IMR-90 (cell line): ENCODE measurements around the gene SCYL3. TPM values are rescaled to one million over a fixed set of nuclear protein-coding genes. Genes with fewer than 3 reads are reported as not detected.
A peak's percentile ranks its signal among the peaks of the same experiment; 100 is the strongest.

ENCODE experiments used
- ATAC-seq: fragments of 200-7000 bp; cut with Tn5 transposase; 2 replicates; pipeline ENCODE4 v1.9.1; 2020; ENCODE audit warnings: low read depth, mild to moderate bottlenecking, moderate library complexity
- BruUV-seq: library from RNA; stranded (reverse); fragments of 400-500 nt; replicated peaks from 2 replicates; lab custom pipeline; 2021; lab: Mats Ljungman, UMichigan
- CTCF ChIA-PET: fragments of 300-600 bp; formaldehyde crosslinking; extraction: SDS; loops from one replicate; lab custom pipeline; 2021; ENCODE audit warnings: antibody characterized with exemption; lab: Yijun Ruan, JAX
- POLR2A ChIA-PET: fragments of 300-600 bp; sonication (Branson Sonifier 250); formaldehyde crosslinking; loops from one replicate; lab custom pipeline; 2022; ENCODE audit warnings: antibody characterized with exemption; ENCODE audit not compliant: unreplicated experiment; lab: Charles Lee
- DNase-seq: peaks from one replicate; pipeline ENCODE4 v3.0.0; 2013
- H2AFZ ChIP-seq: replicated peaks from 2 replicates; pipeline ENCODE3; 2013; ENCODE audit warnings: low read length, mild to moderate bottlenecking; ENCODE audit not compliant: poor library complexity
- H2AK5ac ChIP-seq: 2 replicates; pipeline ENCODE4 v1.6.1; 2013; ENCODE audit warnings: low read depth, low read length, inconsistent platforms
- H2AK9ac ChIP-seq: replicated peaks from 2 replicates; pipeline ENCODE3; 2013; ENCODE audit warnings: mild to moderate bottlenecking, low read depth, low read length, moderate library complexity; ENCODE audit not compliant: poor library complexity
- H2BK120ac ChIP-seq: 2 replicates; pipeline ENCODE4 v1.6.1; 2013; ENCODE audit warnings: low read depth, low read length, inconsistent platforms
- H2BK15ac ChIP-seq: 3 replicates; pipeline ENCODE4 v1.6.1; 2013; ENCODE audit warnings: low read depth, low read length, inconsistent platforms
- H2BK20ac ChIP-seq: 2 replicates; pipeline ENCODE4 v1.6.1; 2013; ENCODE audit warnings: low read depth, mild to moderate bottlenecking, inconsistent platforms, low read length, moderate library complexity
- H2BK5ac ChIP-seq: 2 replicates; pipeline ENCODE4 v1.6.1; 2013; ENCODE audit warnings: mild to moderate bottlenecking, low read depth, low read length, inconsistent platforms; ENCODE audit not compliant: poor library complexity, severe bottlenecking
- H3K14ac ChIP-seq: replicated peaks from 2 replicates; pipeline ENCODE4 v1.6.1; 2013; ENCODE audit warnings: low read depth, low read length, inconsistent platforms
- H3K18ac ChIP-seq: 2 replicates; pipeline ENCODE4 v1.6.1; 2013; ENCODE audit warnings: low read depth, low read length, control low read depth
- H3K23ac ChIP-seq: 2 replicates; pipeline ENCODE4 v1.6.1; 2013; ENCODE audit warnings: low read depth, low read length, inconsistent platforms
- H3K27ac ChIP-seq: 2 replicates; pipeline ENCODE4 v1.5.1; 2013; ENCODE audit warnings: mild to moderate bottlenecking, control low read depth, low read length; ENCODE audit not compliant: insufficient read depth
- H3K27me3 ChIP-seq: 2 replicates; pipeline ENCODE4 v1.6.1; 2013; ENCODE audit warnings: low read length; ENCODE audit not compliant: control insufficient read depth, insufficient read depth
- H3K36me3 ChIP-seq: 2 replicates; pipeline ENCODE4 v1.6.1; 2013; ENCODE audit warnings: low read length, mixed read lengths; ENCODE audit not compliant: control insufficient read depth, insufficient read depth
- H3K4ac ChIP-seq: 2 replicates; pipeline ENCODE4 v1.6.1; 2013; ENCODE audit warnings: low read depth, low read length, inconsistent platforms
- H3K4me1 ChIP-seq: 2 replicates; pipeline ENCODE4 v1.6.1; 2013; ENCODE audit warnings: low read length, mixed read lengths; ENCODE audit not compliant: control insufficient read depth, insufficient read depth
- H3K4me2 ChIP-seq: 2 replicates; pipeline ENCODE4 v1.6.1; 2013; ENCODE audit warnings: low read depth, mild to moderate bottlenecking, control low read depth, low read length, moderate library complexity
- H3K4me3 ChIP-seq: 2 replicates; pipeline ENCODE4 v1.5.1; 2013; ENCODE audit warnings: low read depth, mild to moderate bottlenecking, control low read depth, low read length, moderate library complexity; ENCODE audit not compliant: insufficient read depth
- H3K56ac ChIP-seq: 2 replicates; pipeline ENCODE4 v1.6.1; 2013; ENCODE audit warnings: low read length, inconsistent platforms; ENCODE audit not compliant: insufficient read depth; ENCODE audit errors: extremely low read depth
- H3K79me1 ChIP-seq, 2 experiments: 2 replicates each; pipeline ENCODE4 v1.6.1; 2013; ENCODE audit warnings: low read length in 2 of 2, inconsistent platforms in 1 of 2, low read depth in 1 of 2
- H3K9ac ChIP-seq: 2 replicates; pipeline ENCODE4 v1.6.1; 2013; ENCODE audit warnings: low read depth, low read length, control low read depth
- H3K9me1 ChIP-seq: 2 replicates; pipeline ENCODE4 v1.6.1; 2013; ENCODE audit warnings: low read length, inconsistent platforms; ENCODE audit not compliant: insufficient read depth
- H3K9me3 ChIP-seq: 2 replicates; pipeline ENCODE4 v1.6.1; 2013; ENCODE audit warnings: low read length; ENCODE audit not compliant: control insufficient read depth, insufficient read depth
- H4K20me1 ChIP-seq: 2 replicates; pipeline ENCODE4 v1.6.1; 2013; ENCODE audit warnings: low read length, inconsistent platforms; ENCODE audit not compliant: insufficient read depth
- H4K5ac ChIP-seq: 2 replicates; pipeline ENCODE4 v1.6.1; 2013; ENCODE audit warnings: mild to moderate bottlenecking, low read depth, low read length, control low read depth
- H4K8ac ChIP-seq, 2 experiments: 2 replicates each; pipeline ENCODE4 v1.6.1; 2013; ENCODE audit warnings: low read depth in 2 of 2, low read length in 2 of 2, control low read depth in 1 of 2, inconsistent platforms in 1 of 2
- H4K91ac ChIP-seq: 2 replicates; pipeline ENCODE4 v1.6.1; 2013; ENCODE audit warnings: low read depth, low read length, inconsistent platforms; ENCODE audit not compliant: insufficient read depth
- CTCF ChIP-seq: conservative IDR thresholded peaks from 2 replicates; pipeline ENCODE4 v1.5.1; 2012; ENCODE audit warnings: mild to moderate bottlenecking, low read depth, low read length, improper control_type of control experiment
- NFE2L2 ChIP-seq: fragments of 150-350 bp; IDR thresholded peaks from 2 replicates; pipeline ENCODE4 v1.6.1; 2016; ENCODE audit warnings: low read depth, mild to moderate bottlenecking, low read length
- RAD21 ChIP-seq: IDR thresholded peaks from 2 replicates; pipeline ENCODE4 v1.6.1; 2012; ENCODE audit warnings: low read length, improper control_type of control experiment
- WGBS, 2 experiments: methylation state at CpG; one replicate each; pipeline versions ENCODE4 v1.1.5 to v1.1.7; 2013; ENCODE audit warnings: missing lambda C conversion rate in 2 of 2; ENCODE audit not compliant: insufficient read length in 1 of 2; ENCODE audit errors: extremely low coverage in 2 of 2; 5-methylcytosine and 5-hydroxymethylcytosine counted together
- dilution Hi-C: fragments of 300-500 bp; cut with HindIII; formaldehyde crosslinking; loops from one replicate; pipeline ENCODE4 v1.14.3; 2018; ENCODE audit warnings: low sequenced_read_pairs; ENCODE audit not compliant: unreplicated experiment
- in situ Hi-C: fragments of 300-500 bp; cut with MboI; formaldehyde crosslinking; loops from 3 replicates; pipeline ENCODE4 v1.14.3; 2019; ENCODE audit warnings: low sequenced_read_pairs, inconsistent platforms, mixed read lengths
- intact Hi-C: fragments of 100-400 bp; cut with micrococcal nuclease; formaldehyde crosslinking; loops from 2 replicates; pipeline ENCODE4 v1.10.0; 2022
- polyA plus RNA-seq, 3 experiments: library from polyadenylated mRNA; depleted of rRNA; stranded (reverse); fragments of >200 nt; gene quantifications; 2 replicates each; pipeline ENCODE4 v1.2.3, GENCODE V29; 2012; ENCODE audit warnings: low replicate concordance in 1 of 3
- total RNA-seq: library from RNA; depleted of rRNA; stranded (reverse); fragments of >200 nt; gene quantifications from 2 replicates; pipeline ENCODE4 v1.2.3, GENCODE V29; 2012

The SCYL3 gene
- total and polyA plus RNA-seq, 2 of the 4 experiments (the other 2 are of a cell fraction) = 3.9 to 8.4 TPM

GRCh38 chr1:169833179-169833901, 60.4 kb downstream of the SCYL3 start:
- H2BK15ac ChIP-seq = no peak overlapping the region
- H3K4me2 ChIP-seq = no peak overlapping the region
- CTCF ChIA-PET = interaction anchor here (0.7 to 1.3 kb wide), 2 partner anchors 24 to 141 kb away, joined by 3 to 6 read pairs; no protein-coding TSS in a partner anchor
- H2AFZ ChIP-seq = no peak overlapping the region
- no peak overlapping the region for H2BK20ac ChIP-seq
- no peak overlapping the region for H2AK5ac ChIP-seq
- no peak overlapping the region for H2AK9ac ChIP-seq
- no peak overlapping the region for H3K14ac ChIP-seq
- no peaks in the 10 kb centered on the region; the same call in none of the 2 replicates for H3K36me3 ChIP-seq
- peak; percentile 1 for DNase-seq
- no peak overlapping the region for H4K91ac ChIP-seq
- H4K20me1 ChIP-seq = no peaks in the 10 kb centered on the region
- no CpG with 5 or more reads among the region's 4 CpGs for WGBS, 2 experiments
- H3K9ac ChIP-seq = no peak overlapping the region
- no peak overlapping the region for H3K23ac ChIP-seq
- TF ChIP-seq NFE2L2 = no peak
- TF ChIP-seq CTCF = no peak
- TF ChIP-seq RAD21 = no peak
- H3K9me3 ChIP-seq = no peaks in the 10 kb centered on the region
- H4K5ac ChIP-seq = no peak overlapping the region
- no peak overlapping the region for H3K27ac ChIP-seq
- H2BK120ac ChIP-seq = no peak overlapping the region
- H3K18ac ChIP-seq = no peak overlapping the region
- H3K4me1 ChIP-seq = no peaks in the 10 kb centered on the region
- POLR2A ChIA-PET = no interaction called here
- no peaks in the 10 kb centered on the region for H3K9me1 ChIP-seq
- no peaks in the 10 kb centered on the region for H3K27me3 ChIP-seq
- in situ Hi-C loops = no loop called here
- H2BK5ac ChIP-seq = no peak overlapping the region
- BruUV-seq = no TSS peak
- intact Hi-C loops = no loop called here
- H3K4ac ChIP-seq = no peak overlapping the region
- dilution Hi-C loops = no loop called here
- no peak overlapping the region for H3K56ac ChIP-seq
- no peaks in the 10 kb centered on the region for H3K79me1 ChIP-seq
- H3K4me3 ChIP-seq = no peak overlapping the region
- ATAC-seq = no peak
- no peak overlapping the region for H4K8ac ChIP-seq
